Inferior parietal cortex (tissue), 1 donor: Measurements from ENCODE around the gene RMND5B.
A peak's percentile ranks its signal among the peaks of the same experiment; 100 is the strongest.
"Not testable (repeated sequence)": the region's sequence is repeated elsewhere in the genome, so short reads cannot be mapped to it uniquely, and the experiment has no call there.

ENCODE experiments used
- DNase-seq: peaks from one replicate; pipeline ENCODE4 v3.0.0-alpha.2; 2016; ENCODE audit errors: extremely low spot score

Gene RMND5B, protein sequence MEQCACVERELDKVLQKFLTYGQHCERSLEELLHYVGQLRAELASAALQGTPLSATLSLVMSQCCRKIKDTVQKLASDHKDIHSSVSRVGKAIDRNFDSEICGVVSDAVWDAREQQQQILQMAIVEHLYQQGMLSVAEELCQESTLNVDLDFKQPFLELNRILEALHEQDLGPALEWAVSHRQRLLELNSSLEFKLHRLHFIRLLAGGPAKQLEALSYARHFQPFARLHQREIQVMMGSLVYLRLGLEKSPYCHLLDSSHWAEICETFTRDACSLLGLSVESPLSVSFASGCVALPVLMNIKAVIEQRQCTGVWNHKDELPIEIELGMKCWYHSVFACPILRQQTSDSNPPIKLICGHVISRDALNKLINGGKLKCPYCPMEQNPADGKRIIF

GRCh38 chr5:178130576-178131445 lies at the start of gene RMND5B:
TSS of gene RMND5B (plus strand) at chr5:178131014. CDS start at chr5:178138120, 7,106 bp downstream.
- DNase-seq: peak; percentile 80

DNA sequence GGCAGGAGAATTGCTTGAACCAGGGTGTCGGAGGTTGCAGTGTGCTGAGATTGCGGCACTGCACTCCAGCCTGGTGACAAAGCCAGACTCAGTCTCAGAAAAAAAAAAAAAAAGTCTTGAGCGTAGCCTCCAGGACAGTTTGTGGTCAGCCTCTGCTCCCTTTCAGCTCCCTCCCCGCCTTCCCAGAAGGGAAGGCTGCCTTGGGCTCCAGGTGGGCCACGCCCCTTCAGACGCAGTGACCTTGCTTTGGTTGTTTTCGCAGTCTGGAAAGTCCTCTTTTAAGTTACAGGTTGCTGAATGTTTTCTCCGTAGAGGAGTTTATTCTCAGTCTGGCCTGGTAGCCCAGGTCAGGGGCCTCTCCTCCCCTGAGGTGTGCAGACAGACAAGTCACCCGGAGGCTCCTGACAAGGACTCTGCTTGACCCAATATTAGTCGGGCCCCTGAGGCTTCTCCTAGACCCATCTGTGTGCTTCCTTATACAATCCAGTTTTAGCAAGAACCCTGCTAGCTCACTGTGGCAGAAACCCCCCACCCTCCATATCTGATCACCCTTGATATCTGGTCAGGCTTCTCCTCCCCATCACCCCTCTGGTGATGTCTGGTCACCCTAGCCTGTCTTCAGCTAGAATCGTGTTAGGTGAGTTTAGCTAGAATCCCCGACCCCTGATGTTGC lies 49.1 kb upstream of the RMND5B start:
- no peak for DNase-seq

DNA sequence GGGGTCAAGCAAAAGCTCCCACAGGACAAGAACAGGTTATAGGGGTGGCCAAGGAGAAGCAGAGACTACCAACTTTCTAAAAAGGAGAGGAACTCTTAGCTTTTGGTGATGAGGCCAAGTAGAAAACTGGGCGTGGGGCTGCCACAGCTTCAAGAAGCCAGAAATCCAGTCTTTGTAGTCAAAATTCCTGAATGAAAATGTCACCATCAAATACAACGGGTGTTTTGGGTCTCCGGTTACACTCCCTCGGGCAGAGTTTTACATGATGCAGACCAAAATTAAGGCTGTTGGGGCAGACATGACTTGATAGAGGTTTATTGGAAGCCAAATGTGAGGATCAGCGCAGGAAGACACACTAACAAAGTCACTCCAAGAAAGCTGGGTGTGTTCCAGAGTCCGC lies 46.9 kb upstream of the RMND5B start:
- DNase-seq: no peak

DNA sequence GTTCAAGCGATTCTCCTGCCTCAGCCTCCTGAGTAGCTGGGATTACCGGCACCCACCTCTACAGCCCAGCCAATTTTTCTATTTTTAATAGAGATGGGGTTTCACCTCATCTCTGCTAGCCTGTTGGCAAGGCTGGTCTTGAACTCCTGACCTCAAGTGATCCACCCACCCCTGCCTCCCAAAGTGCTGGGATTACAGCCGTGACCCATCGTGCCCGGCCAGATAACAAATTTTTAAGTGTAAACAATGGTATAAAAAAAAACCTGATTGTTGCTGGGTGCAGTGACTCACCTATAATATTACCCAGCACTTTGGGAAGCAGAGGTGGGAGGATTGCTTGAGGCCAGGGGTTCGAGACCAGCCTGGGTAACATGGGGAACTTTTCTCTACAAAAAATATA lies 45.5 kb upstream of the RMND5B start:
- no peak for DNase-seq

DNA sequence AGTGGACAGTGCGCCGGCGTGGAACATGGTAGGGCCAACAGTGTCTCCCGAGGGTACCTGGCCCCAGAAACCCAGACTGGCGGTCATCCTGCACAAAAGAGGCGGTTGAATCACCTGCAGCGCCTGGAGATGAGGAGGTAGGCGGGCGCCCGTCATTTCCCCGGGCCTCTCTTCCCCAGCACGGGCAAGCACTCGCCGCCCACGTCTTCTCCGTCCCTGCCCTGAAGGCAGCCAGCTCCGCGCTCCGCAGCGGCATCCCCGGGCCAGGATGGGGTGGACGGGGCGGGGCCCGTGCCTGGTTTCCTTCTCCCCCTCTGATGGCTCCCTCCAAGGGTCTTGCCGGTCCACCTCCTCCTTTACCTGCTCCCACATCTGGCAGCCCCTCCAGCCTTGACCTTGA lies 44.5 kb upstream of the RMND5B start:
- DNase-seq: no peak

DNA sequence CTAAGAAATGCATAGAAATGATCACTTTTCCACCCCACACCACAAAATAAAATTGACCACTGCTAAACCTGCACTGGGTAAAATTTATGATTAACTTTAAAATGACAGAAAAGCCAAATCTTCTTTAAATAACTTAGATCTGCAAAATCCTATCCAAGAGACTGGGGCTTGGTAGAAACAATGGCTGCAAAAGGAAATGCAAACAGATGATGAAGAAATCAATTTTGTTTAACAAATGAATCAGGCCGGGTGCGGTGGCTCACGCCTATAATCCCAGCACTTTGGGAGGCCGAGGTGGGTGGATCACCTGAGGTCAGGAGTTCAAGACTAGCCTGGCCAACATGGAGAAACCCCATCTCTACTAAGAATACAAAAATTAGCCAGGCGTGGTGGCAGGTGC lies 43.6 kb upstream of the RMND5B start:
- not testable (repeated sequence) for DNase-seq

DNA sequence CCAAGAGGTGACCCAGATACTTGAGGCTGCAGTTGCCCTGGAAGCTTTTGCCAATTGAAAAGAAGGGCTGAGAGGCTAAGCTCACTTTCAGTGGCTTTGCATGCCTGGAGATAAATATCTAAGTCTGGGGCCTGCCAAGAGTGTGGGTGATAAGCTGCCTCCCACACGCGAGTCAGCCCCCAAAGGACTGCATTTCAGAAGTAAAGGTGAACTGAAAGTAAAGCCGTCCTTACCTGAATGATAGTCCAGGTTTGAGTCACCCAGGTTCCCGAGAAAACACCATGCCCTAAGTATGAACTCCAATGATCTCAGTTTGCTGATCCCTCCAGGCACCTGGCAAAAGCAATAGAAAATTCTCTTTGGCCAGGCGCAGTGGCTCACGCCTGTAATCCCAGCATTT lies 40.0 kb upstream of the RMND5B start:
- DNase-seq: no peak

- no peak for DNase-seq
These were observed 37.7 kb upstream of the RMND5B start for GRCh38 chr5:178093134-178093533.

DNA sequence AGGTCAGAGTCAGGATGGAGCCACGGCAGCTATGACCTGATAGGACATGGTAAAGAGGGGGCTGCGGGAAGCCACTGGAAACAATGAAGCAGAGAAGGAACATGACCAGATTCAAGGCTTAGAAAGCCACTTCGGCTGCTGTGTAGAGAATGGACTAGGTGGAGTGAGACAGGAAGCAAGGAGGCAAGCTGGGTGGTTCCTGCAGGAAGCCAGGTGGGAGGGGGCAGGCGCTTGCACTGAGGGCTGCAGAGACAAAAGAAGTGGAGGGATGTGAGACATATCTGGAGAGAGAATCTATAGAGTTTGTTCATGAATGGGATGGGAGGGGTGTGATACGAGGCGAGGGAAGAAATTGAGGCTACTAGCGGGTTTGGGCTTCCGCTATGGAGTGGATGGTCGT lies 36.5 kb upstream of the RMND5B start:
- no peak for DNase-seq

GRCh38 chr5:178098685-178099084 lies 32.1 kb upstream of the RMND5B start:
- DNase-seq: no peak

- no peak for DNase-seq
These were observed 27.2 kb upstream of the RMND5B start for GRCh38 chr5:178103612-178104011.

DNA sequence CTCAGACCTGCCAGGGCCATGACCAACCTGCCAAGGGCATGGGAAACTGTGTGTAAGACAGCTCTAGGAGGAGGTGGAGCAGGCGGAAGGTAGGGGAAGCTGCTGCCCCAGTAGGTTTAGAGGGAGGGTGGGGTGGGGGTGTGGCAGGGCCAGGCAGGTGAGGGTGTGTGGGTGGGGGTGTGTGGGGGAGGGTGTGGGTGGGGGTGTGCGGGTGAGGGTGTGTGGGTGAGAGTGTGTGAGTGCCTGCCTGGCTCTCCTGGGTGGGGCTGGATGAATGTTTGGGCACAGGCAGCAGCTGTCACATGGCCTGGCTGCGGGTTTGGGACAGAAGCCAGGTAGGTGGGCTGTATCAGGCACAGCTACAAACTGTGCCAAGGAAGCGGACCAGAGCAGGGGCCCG lies 26.3 kb upstream of the RMND5B start:
- DNase-seq: no peak

DNA sequence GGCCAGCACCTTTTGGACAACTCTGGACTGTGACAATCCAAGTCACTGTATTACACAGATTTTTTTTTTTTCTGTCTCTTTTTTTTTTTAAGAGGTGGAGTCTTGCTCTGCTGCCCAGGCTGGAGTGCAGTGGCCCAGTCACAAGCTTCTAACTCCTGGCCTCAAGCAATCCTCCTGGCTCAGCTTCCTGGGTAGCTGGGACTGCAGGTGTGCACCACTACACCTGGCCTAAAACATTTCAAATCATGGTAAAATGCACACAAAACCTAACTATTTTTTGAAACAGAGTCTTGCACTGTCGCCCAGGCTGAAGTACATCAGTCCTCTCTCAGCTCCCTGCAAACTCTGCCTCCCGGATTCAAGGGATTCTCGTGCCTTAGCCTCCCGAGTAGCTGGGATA lies 24.7 kb upstream of the RMND5B start:
- no peak for DNase-seq

GRCh38 chr5:178106556-178107239 lies 24.1 kb upstream of the RMND5B start:
- DNase-seq: no peak

DNA sequence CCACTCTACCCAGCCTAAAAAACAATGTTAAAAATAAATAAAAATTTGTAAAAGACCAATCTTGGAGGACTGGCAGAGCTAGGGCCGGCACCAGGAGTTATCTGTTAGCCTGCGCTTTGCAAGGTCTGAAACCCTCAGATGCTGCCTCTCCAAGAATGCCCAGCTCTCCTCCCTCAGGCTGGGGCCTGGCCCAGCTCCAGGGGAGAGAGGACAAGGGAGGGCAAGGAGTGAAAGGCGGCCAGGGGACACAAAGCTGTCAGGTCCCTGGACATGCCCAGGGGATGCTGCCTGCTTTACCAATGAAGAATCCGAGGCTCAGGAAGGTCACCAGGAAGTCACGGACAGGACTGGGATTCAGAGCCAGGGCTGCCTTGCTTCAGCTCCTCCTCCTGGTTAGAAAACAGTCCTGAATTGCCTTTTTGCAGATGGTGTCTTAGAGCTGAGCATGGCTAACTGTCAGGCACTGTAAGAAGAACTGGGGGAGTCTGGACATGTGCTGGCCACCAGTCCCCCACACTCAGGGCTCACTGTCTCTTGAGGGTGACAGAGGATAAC lies 23.0 kb upstream of the RMND5B start:
- no peak for DNase-seq

DNA sequence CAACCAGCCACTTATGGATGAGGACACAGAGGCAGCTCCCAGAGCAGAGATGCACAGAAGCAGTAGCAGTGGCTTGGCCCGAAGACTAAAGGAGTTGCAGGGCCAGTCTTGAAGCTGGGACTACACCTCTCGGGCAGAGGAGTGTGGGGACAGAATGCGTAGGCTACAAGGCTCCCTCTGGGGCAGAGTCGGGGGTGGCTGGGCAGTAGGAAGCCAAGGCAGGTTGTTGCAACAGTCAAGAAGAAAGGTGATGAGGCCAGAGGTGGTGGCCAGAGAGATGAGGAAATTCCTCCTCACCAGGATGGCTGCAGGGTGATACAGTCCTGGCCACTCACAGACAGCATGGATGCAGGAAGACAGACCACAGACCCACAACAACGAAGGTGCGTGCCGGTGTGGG lies 22.4 kb upstream of the RMND5B start:
- no peak for DNase-seq

GRCh38 chr5:178108966-178109365 lies 21.8 kb upstream of the RMND5B start:
- no peak for DNase-seq

- DNase-seq: no peak
These were observed 20.3 kb upstream of the RMND5B start for GRCh38 chr5:178110511-178110910.

- no peak for DNase-seq
These were observed 18.9 kb upstream of the RMND5B start for GRCh38 chr5:178111925-178112324.

DNA sequence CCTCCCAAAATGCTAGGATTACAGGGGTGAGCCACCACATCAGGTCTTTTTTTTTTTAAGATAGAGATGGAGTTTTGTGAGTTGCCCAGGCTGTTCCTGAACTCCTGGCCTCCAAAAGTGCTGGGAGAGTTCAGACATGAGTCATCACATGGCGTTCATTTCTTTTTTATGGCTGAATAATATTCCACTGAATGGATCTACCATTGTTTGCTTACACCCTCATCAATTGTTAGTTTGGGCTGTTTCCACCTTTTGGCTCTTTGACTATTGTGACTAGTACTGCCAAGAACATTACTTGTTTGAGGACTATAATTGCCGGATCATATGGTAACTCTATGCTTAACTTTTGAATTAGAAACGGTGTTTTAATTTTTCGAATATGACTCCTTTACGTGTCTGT lies 18.3 kb upstream of the RMND5B start:
- no peak for DNase-seq

DNA sequence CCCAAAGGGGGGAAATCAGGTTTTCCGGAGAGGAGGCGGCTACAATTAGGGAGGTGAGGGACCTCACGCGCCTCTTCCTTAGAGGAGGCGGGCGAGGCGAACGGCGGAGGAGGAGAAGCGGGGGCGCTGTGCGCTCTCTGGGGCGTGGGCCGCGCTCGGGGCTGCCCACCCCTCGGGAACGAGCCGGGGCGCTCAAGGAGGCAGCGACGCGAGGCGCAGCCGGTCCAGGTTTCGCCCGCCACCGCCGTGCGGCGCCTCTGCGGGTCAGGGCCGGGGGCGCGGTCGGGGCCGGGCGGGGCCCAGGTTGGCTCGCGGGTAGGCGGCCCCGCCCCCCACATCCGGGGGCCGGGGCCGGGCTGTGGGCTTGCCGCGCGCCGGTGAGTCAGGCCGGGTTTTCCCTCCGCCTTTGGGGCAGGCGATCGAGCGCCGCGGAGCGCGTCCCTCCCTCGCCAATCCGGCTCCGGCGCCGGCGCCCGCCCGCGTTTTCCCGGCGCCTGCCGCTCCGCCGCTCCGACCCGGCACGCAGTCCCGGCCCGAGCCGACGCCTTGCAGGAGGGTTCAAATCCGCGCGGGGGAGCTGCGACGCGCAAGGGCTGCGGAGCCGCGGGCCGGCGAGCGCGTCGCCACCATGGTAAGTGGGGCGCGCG lies 17.6 kb upstream of the RMND5B start, which contains the start of gene N4BP3:
Gene N4BP3, plus strand, starts transcription at position 392 of the 647 bp plus-strand sequence. CDS start 6,052 bp downstream, outside the sequence.
- DNase-seq: no peak
